Stimulated activated CD8-positive, alpha-beta memory T cell treated with anti-CD3 and anti-CD28 coated beads, Interleukin-15, amount 100 ng/mL, for 48 hours (primary cell): ENCODE data around the gene MPC2.
"Not testable (repeated sequence)": the region's sequence is repeated elsewhere in the genome, so short reads cannot be mapped to it uniquely, and the experiment has no call there.

Experiments
- DNase-seq, 2 donors: peaks; one replicate each; pipeline ENCODE4 v3.0.0-alpha.2; 2020; ENCODE audit warnings: low read depth in 2 of 2

MPC2 gene

DNA sequence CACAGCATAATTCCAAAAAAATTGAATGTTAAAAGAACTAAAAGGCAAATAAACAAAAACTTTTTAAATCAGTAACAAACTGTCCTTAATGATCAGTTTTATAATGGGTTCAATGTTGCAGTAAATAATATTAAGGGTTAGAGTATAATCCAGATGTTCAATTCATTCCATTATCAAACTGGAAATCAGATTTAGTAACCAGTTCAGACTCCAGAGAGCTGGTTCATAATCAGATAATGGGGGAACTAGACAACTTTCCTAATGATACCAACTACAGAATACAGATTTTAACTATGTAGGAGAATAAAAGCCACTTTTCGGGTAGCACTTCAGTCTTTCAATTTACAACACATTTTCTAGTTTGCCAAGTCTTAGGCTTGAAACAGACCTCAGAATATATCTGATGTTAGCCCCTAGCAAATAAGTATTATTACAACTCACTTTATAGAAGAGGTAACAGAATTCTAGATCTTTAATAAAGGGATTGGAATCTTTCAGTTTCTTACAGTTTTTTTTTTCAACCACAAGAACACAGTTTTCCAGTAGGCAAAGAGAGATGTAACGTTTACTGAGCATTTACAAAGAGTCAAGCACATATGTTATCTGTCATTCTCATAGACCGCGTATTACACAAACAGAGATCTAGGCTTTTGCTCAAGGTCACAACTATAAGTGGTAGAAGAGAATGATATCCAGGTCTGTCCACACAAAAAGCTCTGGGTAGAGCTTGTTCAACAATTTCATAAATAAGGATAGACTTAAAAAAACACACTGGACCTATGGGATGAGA lies 2.3 kb downstream of the MPC2 start:
- no peak for DNase-seq

DNA sequence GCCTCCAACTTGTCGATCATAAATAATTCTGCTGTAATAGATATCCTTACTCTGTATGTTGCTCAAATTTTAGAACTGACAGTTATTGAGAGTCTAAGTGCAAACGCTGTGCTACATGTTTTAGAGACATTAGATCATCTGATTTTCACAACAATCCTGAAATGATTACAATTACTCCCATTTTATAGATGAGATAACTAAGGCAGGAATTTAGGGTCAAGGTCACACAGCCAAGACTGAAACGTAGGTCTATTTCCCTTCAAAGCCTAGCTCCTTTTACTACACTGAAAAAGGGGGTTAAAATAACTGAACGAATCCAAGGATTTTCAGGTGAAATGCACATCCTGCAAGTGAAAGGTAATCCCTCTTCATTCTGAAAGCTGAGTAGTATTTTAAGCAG lies 3.1 kb downstream of the MPC2 start:
- DNase-seq: no peak

DNA sequence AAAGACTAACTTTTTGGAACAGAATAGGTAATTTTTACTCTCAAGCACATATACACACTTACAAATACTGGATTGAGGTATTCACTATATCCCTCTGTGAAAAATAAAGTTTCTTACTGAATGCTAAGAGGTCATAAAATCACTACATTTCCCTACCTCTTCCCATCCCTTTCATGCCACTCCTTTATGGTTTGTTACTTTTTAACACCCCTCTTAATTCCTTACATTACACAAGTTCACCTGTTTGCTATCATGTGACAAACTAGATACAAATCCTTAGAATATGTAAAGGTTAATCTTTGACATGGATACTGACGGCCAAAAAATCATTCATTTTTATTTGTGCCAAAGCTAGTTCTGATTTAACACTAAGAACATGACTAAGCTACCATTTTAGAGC lies 7.1 kb downstream of the MPC2 start:
- DNase-seq: no peak

DNA sequence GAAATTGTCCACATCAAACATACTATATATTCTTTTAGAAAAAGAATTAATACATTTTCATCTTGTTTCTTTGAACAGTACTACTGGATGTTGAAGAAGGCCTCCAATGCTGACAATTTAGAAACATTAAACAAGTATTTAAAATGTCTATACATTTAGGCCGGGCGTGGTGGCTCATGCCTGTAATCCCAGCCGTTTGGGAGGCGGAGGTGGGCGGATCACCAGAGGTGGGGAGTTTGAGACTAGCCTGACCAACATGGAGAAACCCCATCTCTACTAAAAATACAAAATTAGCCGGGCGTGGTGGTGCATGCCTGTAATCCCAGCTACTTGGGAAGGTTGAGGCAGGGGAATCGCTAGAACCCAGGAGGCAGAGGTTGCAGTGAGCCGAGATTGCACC lies 8.0 kb downstream of the MPC2 start:
- DNase-seq: not testable (repeated sequence)

DNA sequence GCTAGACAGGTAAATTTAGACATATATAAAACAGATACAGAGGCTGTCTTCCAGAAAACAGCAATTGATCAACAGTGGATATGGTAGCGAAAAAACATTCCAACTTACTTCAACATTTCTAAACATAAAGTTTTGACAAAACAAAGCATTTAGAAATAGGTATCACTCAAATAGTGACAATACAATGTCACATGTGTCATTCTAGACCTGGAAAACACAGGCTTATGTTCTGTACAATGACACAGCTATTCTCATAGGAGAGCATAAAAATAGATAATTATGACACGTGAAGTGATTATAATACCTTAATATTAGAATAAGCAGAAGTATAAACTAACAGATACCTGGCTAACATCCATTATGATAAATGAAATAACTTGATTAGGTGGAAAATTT lies 8.4 kb downstream of the MPC2 start:
- DNase-seq: no peak

DNA sequence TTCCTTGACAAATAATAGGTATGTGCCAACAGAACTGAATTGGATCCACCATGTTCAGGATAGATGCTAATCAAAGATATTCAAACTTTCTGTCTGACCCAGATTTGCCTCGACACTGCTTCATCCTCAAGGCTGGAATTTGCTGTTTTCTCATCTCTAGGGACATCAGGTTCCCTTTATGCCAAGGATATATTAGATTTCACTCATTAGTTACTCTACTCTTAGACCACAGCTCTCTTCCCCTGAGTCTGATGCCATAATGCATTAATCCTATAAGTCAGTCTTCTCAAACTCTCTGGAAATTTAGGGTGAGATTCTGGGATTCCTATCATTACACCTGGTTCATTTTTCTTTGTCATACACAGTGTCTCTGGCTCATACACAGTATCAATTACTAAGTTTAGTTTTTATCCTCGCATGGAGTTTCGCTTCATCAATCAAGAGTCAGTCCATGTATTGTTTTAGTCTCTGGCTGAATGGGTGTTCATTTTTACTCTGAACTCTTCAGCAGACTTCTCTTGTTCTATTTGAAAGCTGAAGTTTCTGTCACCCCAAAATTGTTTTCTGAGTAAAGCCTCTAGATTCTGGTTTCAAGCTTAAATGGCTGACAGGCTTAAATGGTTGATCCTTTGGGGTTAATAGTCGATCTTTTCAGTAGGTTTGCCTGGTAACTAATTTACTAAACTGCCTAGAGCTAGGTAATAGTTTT lies 9.7 kb downstream of the MPC2 start:
- DNase-seq: no peak

DNA sequence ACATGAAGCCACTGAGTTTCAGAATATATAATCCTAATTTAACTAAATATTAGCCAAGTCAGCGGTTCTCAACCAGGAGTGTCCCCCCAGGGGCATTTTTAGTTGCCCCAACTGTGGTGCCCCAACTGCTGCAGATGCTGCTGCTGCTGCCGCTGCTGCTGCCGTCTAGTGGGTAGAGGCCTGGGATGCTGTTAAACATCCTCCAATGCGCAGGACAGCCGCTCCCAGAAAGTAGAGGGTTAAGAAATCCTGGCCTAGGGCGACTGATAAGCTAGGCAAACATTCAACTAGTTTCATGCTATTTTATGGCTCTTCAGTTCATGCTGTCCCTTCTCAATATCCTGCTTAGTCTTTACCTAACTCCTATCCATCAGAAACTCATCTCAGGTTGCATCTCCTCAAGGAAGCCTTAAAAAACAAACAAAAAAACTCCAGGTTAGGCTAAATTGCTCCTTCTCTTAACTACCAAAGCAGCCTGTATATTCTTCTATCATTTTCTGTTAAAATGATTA lies 10.3 kb downstream of the MPC2 start:
- no peak for DNase-seq

DNA sequence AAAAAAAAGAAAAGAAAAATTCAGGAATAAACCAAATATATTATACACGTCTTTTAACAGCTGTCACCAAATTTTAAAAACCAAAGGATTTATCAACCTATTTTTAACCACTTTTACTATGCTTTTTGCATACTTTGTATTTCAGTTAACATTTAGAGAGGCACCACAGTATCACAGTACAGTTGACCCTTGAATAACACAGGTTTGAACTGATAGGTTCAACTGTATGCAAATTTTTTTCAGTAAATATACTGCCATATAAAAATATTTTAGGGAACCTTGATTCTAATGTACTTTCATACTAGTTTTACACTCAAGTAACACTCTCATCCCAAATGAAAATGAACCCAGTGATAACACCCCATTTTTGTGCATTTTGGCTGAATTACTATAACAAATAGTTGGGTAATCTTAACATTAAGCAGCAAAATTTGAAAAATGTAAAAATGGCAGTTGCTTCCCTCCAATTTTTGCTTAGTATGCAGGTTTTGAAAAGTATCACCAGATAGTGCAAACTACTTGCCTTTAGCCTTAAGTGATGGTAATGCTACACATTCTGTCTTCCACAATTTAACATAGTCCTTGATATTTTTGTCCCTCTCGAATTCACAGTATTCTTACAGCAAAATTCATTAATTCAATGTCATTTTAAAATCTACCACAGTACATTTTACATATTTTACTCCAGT lies 12.2 kb downstream of the MPC2 start:
- no peak for DNase-seq

DNA sequence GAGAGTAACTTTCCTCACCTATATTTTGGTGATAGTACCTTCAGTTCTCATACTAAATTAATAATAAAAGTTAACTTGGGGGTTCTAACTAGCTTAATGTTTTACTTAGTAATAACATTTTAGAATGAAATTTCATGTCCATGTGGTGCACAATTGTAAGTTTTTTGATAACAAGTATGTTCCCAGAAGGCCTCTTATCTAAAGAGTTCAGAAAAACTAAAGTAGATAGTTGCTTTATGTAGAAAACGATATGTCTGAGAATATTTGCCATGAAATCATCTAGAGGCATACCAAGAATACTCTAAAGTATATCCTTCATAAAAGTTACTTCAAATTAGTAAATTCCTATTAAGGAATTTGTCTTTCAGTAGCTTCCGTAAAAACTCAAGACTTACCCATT lies 12.8 kb downstream of the MPC2 start:
- DNase-seq: no peak

DNA sequence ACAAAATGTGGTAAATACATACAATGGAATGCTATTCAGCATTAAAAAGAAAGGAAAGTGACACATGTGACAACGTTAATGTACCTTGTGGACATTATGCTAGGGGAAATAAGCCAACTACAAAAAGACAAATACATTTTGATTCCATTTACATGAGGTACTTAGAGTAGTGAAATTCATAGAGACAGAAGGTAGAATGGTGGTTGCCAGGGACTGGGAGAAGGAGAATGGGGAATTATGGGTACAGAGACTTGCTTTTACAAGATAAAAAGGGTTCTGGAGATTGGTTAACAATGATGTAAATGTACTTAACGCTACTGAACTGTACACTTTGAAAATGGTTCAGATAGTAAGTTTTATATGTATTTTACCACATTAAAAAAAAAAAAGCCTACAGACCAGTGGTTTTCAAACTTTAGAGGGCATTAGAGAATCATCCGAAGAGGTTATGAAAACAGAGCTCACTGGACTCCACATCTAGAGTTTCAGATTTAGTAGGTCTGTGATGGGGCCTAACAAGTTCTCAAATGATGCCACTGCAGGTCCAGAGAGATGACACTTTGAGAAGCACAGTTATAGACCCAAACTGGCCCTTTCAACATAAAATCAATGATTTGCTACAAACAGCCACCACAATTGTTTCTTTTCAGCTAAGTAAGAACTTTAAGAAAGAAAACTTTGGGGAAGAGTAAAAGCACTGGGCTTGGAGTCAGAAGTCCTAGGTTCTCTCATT lies 13.4 kb downstream of the MPC2 start:
- no peak for DNase-seq

DNA sequence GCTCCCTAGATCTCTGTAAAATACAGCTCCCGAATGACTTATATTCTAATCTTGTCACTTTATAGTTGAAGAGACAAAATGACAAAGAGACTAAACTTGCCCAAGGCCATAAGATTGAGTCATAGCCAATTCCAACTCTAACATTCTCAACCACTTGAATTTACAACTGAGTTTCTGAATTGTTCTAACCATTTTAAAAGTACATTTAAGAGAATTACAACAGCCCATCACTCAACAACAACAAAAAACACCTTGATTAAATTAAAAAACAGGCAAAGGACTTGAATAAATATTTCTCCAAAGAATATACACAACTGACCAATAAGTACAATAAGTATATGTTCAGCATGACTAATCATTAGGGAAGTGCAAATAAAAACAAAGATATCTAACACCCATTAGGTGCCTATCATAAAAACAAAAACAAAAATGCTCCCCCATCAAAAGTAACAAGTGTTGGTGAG lies 14.2 kb downstream of the MPC2 start:
- no peak for DNase-seq

DNA sequence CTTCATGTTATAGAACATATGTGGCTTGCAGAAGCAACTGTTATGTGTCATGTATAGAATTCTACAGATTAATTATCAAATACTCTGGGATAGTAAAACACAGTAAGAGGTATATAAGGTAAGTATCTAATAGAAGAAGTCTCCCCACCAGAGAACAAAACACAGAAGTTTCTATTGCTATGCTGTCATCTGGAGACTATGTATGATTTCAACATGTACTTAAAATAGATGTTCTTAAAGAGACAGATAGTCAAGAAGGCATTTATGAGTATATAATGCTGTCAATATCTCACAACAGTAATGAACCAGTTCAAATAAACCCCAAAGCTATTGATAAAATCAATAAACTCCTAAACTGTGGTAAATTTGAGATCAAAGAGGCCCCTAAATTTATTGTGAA lies 14.8 kb downstream of the MPC2 start:
- DNase-seq: no peak

DNA sequence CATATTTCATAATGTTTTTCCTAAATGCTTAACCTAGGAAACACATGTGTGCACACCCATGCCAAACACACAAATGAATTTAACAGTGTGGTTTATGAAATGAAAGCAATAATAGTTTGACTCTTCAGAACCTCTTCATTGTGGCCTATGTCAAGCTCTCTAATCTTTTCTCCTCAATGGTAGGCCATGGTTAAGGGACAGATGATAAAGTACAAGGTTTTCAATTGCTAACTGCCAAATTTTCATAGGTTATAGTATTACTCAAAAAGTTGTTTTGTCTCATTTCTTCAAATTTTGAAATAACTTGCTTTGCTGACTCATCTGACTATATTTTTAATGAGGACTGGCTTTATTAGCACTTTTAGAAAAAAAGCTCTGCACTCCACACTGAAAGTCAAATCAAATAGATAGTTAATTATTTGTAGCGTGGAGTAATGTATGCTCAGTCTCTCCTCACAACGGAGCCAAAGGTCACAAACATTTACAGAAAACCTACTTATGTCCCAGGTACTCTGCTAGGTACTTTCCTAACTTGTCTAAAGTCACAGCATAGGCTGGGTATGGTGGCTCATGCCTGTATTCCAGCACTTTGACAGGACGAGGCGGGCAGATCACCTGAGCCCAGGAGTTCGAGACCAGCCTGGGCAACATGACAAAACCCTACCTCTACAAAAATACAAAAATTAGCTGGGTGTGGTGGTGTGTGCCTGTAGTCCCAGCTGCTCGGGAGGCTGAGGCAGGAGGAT lies 19.9 kb downstream of the MPC2 start:
- DNase-seq: no peak

DNA sequence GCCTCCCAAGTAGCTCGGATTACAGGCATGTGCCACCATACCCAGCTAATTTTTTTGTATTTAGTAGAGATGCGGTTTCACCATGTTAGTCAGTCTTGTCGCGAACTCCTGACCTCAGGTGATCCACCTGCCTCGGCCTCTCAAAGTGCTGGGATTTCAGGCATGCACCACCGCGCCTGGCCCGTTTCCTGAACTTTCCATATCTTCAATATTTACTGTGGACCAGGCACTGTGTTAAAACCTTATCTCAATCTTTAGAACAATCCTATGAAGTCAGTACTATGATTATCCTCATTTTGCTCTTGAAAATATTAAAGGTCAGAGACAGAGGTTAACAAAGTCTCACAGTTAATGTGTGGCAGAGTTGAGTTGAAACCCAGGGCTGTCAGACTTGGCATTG lies 21.3 kb downstream of the MPC2 start:
- DNase-seq: no peak

DNA sequence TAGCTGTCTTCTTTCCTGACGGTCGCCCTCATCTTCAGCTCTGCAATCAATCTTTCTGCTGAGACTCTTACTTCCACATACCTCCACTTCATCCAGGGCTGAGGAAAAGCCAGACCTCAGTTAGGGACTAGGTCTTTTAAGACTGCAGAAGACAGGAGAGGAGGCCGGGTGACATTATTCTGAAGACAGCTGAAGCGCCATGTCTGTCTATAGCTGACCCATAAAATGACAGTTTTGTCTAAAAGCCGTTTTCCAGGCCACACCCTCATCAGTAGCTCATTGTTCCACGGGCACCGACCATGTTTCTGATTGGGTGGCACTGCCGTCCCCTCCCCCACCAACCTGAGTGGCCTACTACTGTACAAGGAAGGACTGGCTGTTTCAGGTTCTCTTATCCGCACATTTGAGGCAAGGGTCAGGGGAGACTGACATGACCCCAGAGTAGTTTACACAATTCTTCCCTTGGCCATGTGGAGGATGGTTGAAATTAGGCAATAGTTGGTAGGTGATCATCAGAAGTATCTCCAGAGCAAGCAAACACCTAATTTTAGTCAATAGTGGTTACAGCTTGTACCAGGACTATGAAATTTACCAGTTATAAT lies 22.9 kb downstream of the MPC2 start, which contains the start of gene ADCY10:
ADCY10 (minus strand) TSS at position 240 of the 602 bp plus-strand sequence. CDS start 8,994 bp downstream, outside the sequence.
- DNase-seq: no peak

DNA sequence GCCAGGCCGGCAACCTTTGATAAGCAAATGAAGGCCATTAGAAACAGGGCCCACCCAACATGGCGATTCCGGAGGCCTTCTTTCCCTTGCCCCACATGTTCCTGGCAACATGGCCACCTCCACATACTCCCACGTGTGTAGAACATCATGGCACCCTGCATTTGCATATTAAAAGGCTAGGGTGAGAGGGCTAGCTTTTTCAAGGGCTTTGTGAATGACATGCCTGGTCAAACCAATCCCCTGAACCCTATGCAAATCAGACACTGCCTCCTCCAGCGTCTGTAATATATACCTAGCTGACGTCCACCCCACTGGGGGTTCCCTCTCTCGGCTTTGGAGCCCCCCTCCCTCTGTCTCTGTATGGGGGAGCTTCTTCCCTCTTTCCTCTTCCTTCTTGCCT lies 24.6 kb downstream of the MPC2 start:
- no peak for DNase-seq

DNA sequence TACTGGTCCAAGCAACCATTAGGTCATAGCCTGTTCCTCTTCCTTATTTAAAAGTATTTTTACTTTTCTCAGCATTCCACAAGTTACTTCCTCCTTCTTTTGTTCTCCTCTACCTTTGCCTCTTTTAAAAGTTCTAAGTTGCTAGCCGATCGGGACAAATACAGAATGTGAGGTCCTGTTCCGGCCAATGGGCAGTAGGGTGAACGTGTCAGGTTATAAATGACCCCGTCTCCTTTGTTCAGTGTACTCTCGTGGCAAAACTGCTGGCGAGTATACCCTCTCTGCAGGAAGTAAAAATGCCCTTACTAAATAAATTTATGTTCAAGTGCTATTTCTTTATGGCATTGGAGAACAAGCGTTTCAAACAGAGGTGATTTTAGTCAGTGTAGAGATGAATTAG lies 25.5 kb downstream of the MPC2 start:
- DNase-seq: no peak

DNA sequence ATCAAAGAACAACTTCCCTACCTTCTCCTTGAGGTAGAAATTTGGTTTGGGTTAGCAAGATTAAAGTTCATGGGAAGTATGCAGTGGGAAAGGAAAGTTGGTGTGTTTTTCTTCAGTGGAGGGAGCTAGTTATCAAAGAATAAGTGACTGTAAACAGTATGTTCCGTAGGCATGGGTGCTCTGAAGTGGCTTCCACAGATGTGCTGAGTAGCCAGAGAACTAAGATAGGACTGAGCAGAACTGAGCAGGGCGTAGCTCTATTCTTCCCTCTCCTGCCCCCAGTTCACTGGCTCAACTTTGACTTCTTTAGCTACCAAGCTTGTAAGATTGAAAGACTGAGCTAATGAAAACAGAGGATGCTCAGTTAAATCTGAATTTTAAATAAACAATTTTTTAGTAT lies 26.3 kb downstream of the MPC2 start:
- DNase-seq: no peak

DNA sequence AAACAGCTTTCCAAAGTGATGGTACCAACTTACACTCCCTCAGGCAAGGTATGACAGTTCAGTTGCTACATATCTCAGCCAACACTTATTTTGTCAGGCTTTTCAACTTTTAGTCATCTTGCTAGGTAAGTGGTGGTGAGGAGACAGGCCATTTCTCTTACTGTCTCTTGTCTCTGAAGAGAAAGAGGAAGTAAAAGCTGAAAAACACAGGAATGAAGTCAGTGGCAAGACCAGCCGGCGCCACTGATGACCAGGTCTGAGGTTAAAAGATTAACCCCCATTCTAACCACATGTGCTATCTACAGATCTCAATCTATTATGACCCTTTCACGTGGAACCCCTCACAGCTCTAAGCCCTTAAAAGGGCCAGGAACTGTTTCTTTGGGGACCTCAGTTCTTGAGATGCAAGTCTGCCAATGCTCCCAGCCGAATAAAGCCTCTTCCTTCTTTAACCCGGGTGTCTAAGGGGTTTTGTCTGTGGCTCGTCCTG lies 27.1 kb downstream of the MPC2 start:
- no peak for DNase-seq

DNA sequence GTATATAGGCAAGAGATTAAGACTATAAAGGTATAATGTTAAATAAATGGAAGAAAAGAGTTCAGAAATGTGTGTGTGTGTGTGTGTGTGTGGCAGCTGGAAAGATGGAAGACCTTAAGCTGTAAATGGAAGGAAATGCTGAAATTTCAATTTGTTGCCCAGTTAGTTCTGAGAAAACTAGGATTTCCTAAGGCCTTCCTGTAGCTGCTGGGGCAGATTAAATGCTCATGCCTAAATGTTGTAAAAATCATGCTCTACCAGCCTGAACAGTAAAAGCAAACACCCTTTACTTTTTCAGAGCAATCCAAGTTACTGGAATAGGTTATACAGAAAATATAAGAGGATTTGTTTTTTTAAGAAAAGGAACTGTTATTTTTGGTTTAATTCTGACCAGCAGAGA lies 31.2 kb downstream of the MPC2 start:
- no peak for DNase-seq
